RWPE1 (cell line): ENCODE data around the gene CASP10.

Experiments used
- CTCF ChIA-PET: fragments of 350-600 bp; sonication (Branson Sonifier 250); formaldehyde crosslinking; extraction: SDS; loops from one replicate; lab custom pipeline; 2021; lab: Yijun Ruan, JAX
- POLR2A ChIA-PET: fragments of 400-600 bp; formaldehyde crosslinking; extraction: SDS; loops from one replicate; lab custom pipeline; 2020; ENCODE audit warnings: antibody characterized with exemption; ENCODE audit not compliant: low non-redundant PET; lab: Yijun Ruan, JAX
- DNase-seq: peaks from one replicate; pipeline ENCODE4 v3.0.0; 2012; ENCODE audit warnings: low spot score
- H3K27ac ChIP-seq: fragments of 450-650 bp; 2 replicates; pipeline ENCODE4 v1.5.1; 2017
- TF ChIP-seq, protein P1 (sequence below): fragments of 450-650 bp; conservative IDR thresholded peaks from 2 replicates; pipeline ENCODE4 v1.5.1; 2017; ENCODE audit warnings: low read depth, mild to moderate bottlenecking

CASP10 gene

DNA sequence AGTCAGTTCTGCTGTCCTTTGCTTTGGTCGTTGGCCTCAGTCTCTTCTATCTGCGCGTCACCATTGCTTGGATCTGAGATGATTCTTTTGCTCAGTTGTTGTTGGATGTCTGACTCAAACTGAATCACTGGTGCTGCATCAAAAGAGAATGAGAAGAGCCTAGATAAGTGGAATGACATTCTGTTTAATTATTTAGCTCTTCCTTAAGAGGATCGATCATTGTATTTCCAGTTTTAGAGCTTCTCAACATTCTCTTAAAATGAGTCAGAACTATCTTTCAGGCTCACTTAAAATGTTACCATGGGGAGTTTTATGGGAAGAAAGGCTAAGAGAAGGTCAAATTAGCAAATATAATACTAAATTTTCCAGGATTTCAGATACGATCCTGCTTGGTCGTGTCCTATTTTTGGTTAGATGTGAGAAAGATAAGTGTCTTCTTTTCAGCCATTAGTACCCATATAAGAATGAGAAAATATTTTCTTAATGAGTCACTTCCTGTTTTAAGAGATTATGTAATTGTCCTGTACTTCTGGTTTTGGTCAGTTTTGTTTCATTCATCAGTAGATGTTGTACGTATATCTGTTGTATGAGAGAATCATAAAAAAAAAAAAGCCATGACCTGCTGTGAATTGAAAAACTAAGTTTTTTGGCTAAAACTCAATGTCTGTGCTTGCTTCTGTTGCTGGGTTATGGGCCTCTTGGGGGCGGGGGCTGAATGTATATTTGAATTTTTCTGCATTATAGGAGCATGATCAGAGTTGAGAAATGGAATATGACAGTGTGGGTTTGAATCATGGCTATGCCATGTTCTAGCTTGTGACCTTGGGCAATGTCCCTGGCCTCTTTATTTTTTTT, 31.6 kb upstream of the CASP10 start:
- TF ChIP-seq, protein P1, sequence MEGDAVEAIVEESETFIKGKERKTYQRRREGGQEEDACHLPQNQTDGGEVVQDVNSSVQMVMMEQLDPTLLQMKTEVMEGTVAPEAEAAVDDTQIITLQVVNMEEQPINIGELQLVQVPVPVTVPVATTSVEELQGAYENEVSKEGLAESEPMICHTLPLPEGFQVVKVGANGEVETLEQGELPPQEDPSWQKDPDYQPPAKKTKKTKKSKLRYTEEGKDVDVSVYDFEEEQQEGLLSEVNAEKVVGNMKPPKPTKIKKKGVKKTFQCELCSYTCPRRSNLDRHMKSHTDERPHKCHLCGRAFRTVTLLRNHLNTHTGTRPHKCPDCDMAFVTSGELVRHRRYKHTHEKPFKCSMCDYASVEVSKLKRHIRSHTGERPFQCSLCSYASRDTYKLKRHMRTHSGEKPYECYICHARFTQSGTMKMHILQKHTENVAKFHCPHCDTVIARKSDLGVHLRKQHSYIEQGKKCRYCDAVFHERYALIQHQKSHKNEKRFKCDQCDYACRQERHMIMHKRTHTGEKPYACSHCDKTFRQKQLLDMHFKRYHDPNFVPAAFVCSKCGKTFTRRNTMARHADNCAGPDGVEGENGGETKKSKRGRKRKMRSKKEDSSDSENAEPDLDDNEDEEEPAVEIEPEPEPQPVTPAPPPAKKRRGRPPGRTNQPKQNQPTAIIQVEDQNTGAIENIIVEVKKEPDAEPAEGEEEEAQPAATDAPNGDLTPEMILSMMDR: no peak
- peak; percentile 77 for DNase-seq
- H3K27ac ChIP-seq: peak overlapping the region; percentile 91
- ChIA-PET CTCF (interaction anchor here (0.5 to 0.6 kb wide), 3 partner anchors 187 to 1320 kb away, joined by 3 read pairs; no protein-coding TSS in a partner anchor), POLR2A (no interaction called here)

DNA sequence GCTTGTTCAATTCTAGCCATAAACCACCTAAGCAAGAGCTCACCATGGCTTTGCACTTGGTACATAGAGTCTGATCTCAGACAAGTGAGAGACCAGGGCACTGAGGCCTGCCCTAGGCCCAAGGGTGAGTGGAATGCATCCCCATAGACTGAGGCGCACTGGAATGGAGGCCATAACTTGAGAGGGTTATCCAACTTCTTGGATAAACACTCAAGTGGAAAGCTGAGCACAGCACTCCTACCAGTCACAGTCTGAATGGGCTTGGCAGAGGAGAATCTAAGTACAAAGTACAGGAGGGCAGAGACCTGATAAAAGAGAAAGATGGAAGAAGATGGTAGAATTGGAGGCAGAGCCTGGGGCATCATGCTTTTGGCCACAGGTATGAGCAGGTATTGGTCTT, 30.4 kb upstream of the CASP10 start:
- DNase-seq: no peak
- ChIA-PET CTCF (interaction anchor here (0.6 to 1.3 kb wide), 2 partner anchors 34 to 35 kb away, joined by 3 read pairs; no protein-coding TSS in a partner anchor), POLR2A (no interaction called here)
- TF ChIP-seq, protein P1: no peak
- peak overlapping the region; percentile 90 for H3K27ac ChIP-seq

DNA sequence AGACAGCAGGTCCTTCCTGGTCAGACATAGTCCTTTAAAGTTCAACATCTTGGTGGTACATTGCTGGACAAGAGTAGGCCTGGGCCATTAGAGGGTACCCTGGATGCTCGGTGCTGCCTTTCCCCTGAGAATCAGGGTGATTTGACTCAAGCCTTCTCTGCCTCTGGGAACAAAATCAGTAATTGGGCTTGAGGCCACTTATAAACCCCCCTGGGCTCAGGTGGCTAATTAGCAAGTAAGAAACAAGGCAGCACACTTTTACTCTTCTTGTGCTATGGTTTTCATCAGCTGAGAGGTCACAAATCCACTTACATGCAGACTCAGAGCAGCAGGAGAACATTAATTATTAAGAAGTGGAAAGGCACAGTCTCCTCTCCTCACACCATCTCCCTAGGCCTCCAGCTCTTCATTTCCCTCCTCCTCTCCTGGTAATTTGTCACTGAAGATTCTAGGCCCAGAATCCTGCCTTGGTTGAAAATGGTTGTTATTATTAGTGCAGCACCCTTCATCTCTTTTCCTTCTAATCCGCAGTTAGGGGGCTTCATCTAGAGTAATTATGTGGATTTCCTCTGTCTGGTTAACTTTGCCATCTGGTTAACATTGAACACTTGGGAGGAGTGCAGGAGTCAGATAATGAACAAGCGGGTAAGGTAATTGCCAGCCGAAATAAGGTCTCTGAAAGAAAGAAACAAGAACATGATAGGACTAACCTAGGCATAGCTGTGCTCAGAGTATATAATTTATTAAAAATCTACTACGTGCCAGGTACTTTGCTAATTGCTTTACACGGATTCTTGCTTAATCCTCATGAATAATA, 29.7 kb upstream of the CASP10 start:
- peak overlapping the region; percentile 90; the same call in 1 of the 2 replicates for H3K27ac ChIP-seq
- ChIA-PET POLR2A (no interaction called here), CTCF (interaction anchor here (0.6 to 1.3 kb wide), 2 partner anchors 34 to 35 kb away, joined by 3 read pairs; no protein-coding TSS in a partner anchor)
- TF ChIP-seq, protein P1: no peak
- no peak for DNase-seq

DNA sequence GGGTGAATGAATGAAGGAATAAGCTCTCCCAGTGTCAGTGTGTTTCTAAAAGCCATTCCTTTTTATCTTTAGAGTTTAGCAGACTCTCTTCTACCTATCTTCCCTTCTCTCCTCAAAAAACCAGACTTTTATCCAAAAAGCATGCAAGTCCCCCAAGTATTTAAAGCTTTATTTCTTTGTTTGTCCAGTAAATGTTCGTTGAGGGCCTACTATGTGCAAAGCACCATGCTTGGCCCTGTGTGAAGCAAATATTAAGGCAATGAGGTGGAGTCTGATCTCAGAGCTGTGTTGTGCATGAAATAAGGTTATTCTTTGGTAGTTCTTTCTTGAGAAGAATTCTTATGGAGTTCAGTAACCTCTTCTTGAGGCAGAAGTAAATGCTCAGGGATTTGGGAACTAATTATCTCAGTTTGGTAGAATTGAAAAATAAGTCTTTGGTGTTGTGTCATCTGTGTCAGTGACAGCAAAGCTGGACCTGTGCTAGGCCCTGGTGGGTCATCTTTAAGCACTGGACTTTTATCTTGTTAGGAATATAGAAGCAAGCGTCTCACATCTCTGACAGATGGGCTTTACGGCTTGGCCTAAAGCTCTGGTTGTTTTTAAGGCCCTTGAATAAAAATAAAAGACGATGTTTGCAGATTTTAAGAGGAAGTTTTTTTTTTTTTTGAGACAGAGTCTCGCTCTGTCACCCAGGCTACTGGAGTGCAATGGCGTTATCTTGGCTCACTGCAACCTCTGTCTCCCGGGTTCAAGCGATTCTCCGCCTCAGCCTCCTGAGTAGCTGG, 28.1 kb upstream of the CASP10 start:
- ChIA-PET CTCF (interaction anchor here (0.6 to 0.9 kb wide), 4 partner anchors 64 to 254 kb away, joined by 3 to 5 read pairs (median 4); no protein-coding TSS in a partner anchor), POLR2A (no interaction called here)
- DNase-seq: no peak
- TF ChIP-seq, protein P1: no peak
- H3K27ac ChIP-seq: no peak overlapping the region

DNA sequence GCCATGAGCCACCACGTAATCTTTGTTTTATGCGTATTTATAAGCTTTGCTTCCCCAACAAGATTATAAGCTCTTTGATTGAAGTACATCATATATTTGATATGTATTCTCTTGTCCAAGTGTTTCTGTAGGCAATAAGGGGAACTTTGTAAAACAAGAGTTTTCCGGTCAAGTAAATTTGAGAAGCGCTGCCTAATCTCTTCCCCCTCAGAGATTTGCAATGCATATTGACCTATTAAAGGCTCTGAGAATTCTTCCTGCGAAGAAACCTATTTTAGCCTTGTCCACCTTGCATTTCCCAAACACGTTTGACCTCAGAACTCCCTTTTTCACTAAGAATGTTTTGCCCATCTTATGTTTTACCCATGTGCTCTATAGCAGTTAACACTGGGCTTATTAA, 26.9 kb upstream of the CASP10 start:
- POLR2A ChIA-PET: no interaction called here
- no peak for DNase-seq
- TF ChIP-seq, protein P1: no peak
- CTCF ChIA-PET: no interaction called here
- H3K27ac ChIP-seq: no peak overlapping the region
